Measurements from ENCODE around the gene MLXIP.

DNA sequence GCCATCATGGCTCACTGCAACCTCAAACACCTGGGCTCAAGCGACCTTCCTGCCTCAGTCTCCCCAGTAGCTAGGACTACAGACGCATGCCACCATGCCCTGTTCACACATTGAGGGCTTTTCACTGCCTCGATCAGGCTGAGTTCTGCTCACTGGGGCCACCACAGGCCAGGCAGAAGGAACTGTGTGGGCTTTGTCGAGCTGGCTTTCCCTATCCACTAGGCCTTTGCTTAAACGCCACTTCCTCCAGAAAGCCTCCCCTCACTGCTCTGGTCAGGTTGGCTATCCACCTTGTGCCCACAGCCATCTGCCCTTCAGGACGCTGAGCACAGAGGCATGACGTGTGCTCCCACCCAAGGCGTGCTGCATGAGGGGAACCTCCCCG lies 45.2 kb downstream of the MLXIP start:
- TF ChIP-seq, protein P1, sequence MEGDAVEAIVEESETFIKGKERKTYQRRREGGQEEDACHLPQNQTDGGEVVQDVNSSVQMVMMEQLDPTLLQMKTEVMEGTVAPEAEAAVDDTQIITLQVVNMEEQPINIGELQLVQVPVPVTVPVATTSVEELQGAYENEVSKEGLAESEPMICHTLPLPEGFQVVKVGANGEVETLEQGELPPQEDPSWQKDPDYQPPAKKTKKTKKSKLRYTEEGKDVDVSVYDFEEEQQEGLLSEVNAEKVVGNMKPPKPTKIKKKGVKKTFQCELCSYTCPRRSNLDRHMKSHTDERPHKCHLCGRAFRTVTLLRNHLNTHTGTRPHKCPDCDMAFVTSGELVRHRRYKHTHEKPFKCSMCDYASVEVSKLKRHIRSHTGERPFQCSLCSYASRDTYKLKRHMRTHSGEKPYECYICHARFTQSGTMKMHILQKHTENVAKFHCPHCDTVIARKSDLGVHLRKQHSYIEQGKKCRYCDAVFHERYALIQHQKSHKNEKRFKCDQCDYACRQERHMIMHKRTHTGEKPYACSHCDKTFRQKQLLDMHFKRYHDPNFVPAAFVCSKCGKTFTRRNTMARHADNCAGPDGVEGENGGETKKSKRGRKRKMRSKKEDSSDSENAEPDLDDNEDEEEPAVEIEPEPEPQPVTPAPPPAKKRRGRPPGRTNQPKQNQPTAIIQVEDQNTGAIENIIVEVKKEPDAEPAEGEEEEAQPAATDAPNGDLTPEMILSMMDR (IDR thresholded peaks at IDR 0.05; ENCODE audit: borderline replicate concordance, extremely low read depth, low read length, poor library complexity, severe bottlenecking) = no peak
- no peak for TF ChIP-seq EZH2 (IDR thresholded peaks at IDR 0.05; ENCODE audit: borderline replicate concordance, low read depth, low read length, severe bottlenecking)
